NK-92 (cell line): ENCODE results near the gene FARP1.

ENCODE experiments used
- DNase-seq: peaks from one replicate; lab custom pipeline; 2025; ENCODE audit not compliant: unreplicated experiment; lab: John Stamatoyannopoulos, UW

The FARP1 gene

DNA sequence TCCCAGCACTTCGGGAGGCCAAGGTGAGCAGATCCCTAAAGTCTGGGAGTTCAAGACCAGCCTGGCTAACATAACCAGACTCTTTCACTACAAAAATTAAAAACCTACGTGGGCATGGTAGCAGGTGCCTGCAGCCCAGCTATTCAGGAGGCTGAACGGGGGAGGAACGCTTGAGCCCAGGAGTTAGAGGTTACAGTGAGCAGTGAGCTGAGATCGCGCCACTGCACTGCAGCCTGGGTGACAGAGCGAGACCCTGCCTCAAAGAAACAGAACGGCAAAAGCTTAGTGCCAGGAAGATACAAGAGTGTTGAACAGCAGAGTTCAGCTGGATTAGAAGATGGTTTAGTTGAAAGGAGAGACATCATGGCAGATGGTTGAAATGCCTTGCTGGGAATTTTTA, 58.3 kb downstream of the FARP1 start:
- no peak for DNase-seq

DNA sequence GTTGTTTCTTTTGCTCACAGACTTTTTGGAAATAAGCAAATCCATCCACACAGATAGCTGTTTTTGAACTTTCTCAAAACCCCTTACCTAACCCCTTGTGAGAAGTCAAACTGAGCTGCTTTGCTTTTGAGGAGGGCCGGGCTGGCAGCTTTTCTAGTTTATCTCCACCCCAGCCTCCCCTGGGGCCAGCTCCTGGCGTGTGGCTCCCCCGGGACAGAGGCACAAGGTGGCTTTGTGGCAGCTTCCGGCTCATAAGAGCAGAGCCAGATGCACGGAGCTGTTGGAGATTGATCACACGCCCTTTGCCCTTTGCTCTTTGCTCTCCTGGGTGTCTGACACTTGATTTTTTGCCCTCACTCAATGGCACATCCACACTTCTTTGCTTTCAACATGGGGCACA, 59.1 kb downstream of the FARP1 start:
- DNase-seq, result no peak

DNA sequence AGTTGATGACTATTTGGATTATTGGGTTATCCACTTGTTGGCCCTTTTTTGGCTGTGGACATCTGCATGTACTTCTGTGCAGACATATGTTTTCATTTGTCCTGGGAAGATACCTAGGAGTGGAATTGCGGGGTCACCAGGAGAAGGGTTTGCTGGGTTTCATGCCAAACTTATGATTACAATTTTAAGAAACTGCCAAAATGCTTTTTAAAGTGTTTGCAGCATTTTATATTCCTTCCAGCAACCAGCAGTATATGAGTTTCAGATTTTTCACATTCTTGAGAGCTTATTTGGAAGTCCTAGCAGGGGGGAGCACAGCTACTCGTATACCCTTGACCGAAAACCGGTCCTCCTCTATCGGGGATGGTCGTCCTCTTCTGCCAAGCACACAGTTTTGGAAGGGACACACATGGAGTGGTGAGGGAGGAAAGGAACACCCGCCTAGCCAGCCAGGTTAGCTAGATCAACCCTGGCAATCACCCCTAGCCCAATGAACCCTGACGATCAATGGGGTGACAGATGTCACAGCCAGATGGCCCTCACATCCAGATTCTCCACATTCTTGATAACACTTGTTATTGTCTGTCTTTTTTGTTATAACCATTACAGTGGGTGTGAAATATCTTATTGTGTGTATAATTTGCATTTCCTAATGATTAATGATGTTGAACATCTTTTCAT, 60.9 kb downstream of the FARP1 start:
- no peak for DNase-seq

DNA sequence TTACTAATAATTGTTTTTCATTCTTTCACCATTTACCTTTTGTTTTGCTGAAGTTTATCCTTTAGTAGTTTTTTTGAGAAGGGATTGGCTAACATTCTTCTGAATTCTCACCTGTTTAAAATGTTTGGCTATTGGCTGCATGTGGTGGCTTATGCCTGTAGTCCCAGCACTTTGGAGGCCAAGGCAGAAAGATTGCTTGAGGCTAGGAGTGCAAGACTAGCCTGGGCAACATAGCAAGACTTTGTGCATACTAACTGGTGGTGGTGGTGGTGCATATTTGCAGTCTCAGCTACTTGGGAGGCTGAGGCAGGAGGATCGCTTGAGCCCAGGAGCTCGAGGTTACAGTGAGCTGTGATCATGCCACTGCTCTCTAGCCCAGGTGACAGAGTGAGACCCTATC, 61.7 kb downstream of the FARP1 start:
- DNase-seq, result no peak

DNA sequence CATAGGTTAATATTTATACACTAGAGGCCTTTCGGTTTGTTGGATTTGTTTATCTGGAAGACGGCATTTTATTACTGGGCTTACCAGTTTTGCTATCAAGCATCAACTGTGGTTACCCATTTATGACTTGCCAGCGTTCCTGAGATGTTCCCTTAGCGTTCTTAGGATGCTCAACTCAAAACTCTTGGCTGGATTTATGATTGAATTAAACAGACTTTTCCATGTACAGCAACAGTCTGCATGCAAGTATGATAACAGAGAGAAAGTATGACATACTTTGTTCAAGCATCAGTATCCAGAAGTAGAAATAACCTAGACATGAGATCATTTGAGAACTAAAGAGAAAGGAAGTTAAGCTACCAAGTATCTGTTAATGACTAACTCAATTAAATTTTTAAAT, 64.1 kb downstream of the FARP1 start:
- DNase-seq, result no peak

DNA sequence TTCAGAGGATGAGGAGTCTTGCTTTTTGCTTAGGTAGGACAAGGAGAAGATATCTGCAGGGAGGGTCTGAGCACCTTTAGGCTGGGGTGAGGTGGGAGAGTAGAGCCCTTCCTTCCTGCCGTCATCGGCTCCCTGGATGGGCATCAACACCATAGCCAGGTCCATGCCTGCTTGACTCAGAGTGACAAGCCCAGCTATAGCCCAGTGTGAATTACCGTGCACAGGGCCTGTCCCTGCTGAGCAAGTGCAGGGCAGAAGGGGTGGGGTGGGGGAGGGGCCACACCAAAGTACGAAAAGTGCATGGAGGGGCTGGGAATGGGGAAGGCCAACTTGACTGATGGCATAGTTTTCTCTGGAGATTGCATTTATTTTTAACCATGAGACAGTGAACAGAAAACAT, 64.5 kb downstream of the FARP1 start:
- no peak for DNase-seq

DNA sequence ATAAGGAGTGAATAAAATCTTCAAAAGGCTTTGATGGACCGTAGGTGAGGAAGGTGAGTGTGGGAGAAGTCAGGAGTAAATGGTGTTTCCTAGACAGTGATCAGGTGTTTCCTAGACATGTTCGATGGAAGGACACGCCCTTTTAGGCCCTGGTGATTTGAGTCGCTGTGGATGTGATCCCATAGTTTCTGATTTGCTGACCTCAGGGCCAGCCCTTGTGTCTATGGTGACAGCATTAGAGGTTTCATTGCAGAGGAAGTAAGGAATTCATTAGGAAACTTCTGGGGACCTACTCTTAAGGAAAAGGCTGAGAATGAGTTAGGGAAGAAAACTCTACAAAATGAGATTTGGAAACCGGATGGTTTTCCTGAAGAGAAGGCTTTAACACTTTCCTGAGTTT, 65.7 kb downstream of the FARP1 start:
- no peak for DNase-seq

DNA sequence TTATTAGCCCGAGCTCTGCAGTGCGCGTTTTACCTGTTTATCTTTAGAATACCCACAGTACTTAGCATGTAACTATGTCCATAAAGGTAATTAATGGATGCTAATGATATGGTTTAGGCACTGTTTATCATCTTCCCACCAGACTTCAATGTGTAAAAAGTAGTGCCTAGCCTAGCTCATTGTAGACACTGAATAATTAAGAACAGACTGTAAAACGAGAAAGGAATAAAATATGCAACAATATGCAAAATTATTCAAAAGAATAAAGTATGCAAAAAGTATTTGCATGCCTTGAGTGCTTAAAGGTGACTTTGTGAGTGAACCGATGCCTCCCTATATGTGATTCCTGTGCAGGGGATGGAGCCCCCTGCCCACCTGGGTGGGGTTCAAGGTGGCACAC, 69.9 kb downstream of the FARP1 start:
- DNase-seq, result no peak

DNA sequence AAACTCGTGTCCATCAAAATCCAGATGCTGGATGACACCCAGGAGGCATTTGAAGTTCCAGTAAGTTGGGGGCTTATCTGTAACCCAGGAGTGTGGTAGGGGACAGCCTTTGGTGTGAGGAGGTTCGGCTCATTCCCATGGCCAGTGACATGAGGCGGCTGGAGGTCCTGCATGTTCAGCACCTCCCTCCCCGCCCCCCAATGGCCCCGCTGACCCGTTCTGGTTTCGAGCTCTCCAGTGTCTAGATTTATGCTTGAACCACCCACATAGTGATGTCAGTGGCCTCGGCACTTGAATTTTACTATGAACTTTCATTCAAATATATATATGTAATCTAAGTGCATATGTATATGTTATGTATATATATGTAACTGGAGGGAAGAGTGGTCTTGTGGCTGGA, 70.5 kb downstream of the FARP1 start:
- DNase-seq, result no peak

DNA sequence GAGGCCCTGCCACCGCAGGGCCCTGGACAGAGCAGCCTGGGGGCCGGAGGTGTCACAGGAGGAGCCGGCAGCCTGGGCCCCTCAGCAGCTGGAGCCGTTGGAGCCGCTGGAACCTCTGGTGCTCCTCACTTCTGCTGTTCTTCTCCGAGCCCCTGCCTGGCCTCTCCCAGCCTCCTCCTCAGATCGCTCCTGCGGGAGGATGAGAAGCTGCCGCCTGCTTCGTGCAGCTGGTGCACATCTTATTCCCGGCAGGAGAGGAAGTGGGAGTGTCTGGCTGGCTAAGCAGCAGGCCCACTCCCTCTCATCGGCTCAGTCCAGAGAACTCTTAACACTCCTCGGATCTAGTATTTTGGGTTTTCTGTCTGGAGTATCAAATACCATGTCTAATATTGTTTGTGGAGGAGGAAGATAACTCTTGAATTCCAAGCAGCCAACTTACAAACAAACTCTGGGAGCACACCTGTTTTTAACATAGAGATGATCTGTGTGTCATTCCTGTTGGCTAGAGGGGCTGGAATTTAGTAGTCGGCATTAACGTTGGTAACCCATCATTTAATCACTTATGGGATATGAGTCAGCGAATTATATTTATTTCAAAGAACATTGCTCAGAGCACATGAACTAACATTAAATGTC, 71.2 kb downstream of the FARP1 start:
- no peak for DNase-seq

DNA sequence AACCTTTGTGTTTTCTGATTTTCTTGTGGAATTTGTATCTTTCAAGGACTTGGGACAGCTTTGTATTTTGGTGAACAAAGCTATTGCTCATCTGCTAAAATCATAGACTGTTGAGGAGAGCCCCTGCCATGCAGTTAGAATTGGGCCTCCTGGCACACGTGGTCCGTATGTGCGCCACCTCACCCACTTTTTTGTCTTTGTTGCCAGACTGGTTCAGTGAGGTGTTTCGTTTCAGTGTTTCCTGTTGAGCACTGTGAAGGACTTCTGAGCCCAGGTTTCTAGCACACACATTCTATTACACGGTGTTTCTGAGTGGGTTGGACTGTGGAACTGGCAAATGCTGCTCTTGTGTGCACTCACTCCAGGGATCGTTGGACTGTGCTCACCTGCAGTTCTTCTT, 71.8 kb downstream of the FARP1 start:
- DNase-seq, result no peak

DNA sequence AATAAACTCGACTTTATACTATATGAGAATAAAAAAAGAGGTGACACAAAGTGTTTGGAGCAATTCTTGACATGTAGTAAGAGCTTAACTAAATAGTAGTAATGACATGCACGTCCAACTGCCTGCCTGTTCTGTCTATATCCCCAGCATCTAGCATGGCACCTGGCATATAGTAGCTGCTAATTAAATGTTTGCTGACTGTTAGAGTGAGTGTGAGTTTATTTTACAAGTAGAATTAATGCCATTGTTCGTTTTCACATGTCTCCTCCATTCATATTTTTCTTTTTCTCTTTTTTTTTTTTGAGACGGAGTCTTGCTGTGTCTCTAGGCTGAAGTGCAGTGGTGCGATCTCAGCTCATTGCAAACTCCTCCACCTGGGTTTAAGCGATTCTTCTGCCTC, 72.6 kb downstream of the FARP1 start:
- no peak for DNase-seq

DNA sequence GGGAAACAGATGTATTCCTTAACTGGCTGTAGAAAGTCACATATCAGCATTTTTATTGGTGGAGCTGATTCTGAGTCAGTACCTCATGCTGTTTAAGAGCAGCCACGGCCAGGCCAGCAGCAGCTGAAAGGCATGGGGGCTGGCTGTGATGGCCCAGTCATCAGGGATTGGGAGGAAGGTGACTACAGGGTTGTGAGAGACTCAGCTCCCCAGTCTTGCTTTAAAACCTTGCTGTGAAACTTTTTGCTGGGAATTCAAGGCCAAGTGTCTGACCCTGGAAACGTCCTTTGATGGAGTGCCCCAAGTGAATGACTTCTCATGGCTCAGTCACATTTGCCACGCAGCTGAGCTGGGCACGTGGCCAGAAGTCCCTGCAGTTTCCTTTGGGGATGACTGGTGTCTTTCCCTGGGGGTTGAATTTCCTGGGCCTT, 73.3 kb downstream of the FARP1 start:
- no peak for DNase-seq

DNA sequence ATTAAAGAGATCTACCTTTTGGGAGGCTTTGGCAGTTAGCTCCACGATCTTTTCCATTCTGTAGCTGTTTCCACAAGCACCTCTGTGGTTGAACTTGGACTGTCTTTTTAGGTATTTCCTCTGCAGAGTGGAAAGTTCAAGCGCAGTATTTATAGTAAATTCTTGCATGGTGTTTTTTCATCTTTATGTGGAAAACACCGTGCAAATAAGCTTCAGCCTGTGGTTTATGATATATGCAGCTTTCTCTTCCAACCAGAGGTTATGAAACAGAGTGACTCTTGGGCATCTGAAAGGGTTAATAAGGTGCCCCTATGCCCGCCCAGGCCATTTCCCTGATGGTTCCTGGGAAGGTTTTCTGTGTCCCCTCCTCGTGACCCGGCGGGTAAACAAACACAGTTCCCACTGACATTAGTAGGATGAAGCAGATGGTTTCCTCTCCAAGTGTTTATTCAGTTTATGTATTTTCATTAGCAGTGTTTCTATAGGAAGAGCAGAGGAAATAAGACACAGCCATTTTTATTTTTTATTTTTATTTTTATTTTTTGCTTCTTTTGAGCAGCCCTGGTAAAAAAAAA, 73.9 kb downstream of the FARP1 start:
- DNase-seq, result no peak

DNA sequence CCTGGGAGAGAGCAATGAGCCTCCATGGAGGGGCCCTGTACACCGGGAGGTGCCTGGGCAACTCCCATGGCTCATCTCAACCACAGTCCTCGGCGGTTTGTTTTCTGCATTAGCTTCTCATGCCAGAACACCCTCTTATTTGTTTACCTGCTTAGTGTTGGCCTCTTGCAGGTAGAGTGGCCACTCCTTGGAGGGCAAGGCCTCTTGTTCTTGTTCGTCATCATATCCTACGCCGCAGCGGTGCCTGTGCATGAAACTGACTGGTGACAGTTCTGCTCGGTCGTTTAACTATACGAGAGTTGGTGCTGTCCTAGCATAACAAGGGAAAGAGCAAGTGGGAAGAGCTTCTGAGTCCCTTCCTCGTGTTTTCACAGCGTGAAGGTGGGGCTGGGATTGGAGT, 74.7 kb downstream of the FARP1 start:
- no peak for DNase-seq

DNA sequence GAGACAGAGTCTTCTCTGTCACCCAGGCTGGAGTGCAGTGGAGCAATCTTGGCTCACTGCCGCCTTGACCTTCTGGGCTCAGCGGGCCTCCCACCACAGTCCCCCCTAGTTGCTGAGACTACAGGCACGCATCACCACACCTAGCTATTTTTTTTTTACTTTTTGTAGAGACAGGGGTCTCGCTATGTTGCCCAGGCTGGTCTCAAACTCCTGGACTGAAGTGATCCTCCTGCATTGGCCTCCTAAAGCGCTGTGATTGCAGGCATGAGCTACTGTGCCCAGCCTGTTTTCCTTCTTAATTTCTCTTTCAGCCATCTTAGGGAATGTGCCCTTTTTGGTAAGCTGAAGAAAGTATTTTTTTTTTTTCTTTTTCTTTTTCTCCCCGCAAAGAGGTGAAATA, 76.8 kb downstream of the FARP1 start:
- no peak for DNase-seq

DNA sequence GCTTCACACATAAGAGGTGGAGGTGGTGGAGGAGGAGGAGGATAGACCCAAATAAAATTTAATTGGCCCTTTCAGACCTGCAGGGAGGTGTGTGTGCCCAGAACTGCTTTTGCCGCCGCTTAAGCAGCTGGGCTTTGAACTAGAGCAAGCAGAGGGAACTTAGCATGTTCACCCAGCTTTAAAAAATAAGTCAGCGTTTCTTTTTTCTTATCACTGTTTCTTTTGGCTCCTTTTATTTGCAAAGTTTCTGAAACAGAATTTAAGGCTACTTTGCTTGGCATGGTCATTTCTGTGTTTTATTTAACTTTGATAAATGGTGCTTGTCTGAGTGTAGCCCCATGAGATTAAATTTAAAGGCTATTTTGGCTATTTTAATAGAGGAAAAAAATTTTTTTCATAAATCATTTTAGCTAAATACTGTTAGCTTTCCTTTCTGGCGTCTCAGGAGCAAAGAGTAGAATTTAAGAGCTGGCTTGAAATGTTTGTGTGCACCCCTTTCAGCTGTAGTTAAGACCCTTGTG, 77.4 kb downstream of the FARP1 start:
- DNase-seq, result no peak

DNA sequence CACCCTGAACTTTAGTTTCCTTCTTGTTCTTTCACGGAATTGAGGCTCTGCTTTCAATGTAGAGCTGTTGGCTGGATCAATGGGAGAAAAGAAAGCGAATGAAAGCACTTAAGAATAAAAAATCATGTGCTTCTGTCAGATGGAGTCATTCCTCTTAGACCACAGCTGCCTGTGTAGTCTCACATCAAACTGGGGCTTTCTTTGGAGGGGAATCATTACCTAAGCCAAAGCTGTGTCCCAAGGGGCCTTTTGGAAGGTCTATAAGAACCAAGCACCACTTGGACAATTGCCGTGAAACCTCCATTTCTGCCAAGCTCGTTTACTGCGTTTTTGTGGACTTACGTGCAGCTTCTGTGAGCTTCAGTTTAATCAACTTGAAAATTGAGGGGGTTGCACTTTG, 78.3 kb downstream of the FARP1 start:
- no peak for DNase-seq

DNA sequence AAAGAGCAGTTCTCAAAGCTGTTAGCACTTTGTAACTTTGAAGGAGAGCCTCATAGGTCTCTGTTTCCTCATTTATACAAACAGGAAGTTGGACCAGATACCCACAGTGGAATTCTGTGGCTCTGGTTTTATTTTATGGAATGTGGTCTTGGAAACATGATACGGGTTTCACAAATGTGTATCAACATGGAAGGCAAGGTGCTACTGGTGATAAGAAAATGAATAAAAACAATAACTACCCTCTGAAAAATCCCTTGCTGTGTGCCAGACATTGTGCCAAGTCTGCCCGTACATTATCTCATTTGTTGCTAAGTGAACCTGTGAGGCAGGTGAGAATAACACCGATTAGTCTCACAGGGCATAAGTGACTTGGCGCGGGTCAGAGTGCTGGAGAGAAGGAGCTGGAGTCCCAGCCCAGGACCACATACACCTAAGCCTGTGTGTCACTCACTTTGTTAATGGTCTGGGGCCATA, 79.2 kb downstream of the FARP1 start:
- DNase-seq, result no peak

DNA sequence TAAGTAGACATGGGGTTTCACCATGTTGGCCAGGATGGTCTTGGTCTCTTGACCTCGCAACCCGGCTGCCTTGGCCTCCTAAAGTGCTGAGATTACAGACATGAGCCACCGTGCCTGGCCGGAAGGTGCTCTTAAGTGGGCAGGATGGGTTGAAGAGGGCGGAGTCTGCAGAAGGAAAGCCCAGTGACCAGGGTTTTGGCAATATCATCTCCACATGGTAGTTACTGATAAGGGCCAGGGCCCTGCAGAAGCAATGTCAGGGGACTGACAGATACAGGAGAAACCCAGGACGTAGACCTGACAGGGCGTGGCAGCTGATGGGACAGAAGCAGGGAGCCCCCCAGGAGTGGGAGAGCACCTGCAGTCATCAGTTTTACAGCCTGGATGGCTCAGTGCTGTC, 79.9 kb downstream of the FARP1 start:
- DNase-seq, result no peak

DNA sequence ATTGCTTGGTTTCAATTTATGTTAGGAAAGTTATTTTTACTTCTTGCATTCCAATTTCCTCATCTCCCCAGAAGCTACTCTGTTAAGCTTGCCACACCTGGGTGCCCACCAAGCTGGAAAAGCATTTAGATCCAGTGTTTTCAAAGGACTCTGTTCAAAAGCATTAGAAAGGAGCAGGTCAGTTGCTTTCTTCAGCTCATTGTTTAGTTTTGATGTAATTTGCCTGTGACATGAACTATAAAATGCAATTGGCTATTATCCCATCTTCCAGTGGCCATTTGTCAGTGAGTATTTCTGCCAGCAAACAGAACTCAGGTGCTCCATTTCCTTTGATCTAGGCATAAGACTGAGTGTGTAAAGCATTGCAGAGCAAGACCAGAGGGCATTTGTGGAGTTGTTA, 80.8 kb downstream of the FARP1 start:
- no peak for DNase-seq

DNA sequence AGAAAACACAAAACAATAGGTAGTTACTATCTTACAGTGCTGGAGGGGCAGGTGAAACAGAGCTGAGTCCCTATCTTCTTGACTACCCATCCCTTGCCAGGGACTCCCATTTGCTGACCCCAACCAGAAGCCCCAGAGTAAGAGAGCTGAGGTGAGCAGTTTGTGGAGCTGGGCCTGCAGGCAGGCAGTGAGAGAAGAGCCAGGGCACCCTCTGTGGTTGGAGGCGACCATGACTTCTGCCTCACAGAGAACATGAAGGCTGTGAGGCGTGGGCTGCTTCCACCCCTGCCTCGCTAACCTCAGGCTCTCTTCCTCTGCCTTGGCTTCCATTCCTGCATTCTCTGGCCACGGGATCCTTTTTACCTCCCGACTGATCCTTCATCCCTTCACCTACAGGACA, 81.7 kb downstream of the FARP1 start:
- no peak for DNase-seq
